ENCODE data around the gene MAGEB2.
"Not testable (repeated sequence)": the region's sequence is repeated elsewhere in the genome, so short reads cannot be mapped to it uniquely, and the experiment has no call there.

Gene MAGEB2, protein sequence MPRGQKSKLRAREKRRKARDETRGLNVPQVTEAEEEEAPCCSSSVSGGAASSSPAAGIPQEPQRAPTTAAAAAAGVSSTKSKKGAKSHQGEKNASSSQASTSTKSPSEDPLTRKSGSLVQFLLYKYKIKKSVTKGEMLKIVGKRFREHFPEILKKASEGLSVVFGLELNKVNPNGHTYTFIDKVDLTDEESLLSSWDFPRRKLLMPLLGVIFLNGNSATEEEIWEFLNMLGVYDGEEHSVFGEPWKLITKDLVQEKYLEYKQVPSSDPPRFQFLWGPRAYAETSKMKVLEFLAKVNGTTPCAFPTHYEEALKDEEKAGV
- total RNA-seq = 0 to 0.77 (median 0) reads per million in 17 experiments

DNA sequence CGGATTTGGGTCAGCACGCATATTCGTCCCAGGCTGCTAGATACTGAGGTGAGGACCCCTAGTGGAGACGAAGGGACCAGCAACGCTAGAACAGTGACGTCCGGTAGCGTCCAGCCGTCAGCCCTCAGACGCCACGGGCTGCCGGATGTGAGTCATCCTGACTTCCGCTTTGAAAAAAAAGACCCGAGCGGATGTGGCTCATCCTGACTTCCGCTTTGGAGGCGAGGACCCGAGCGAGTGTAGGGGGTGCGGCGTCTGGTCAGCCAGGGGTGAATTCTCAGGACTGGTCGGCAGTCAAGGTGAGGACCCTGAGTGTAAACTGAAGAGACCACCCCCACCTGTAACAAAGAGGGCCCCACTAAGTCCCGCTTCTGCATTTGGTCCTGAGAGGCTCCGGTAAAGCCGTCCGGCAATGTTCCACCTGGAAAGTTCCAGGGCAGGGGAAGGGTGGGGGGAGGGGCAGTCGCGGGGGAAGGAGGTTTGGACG is at the start of gene MAGEB2:
Gene MAGEB2 (plus strand): TSS at position 207 of the 487 bp plus-strand sequence. CDS start 3,018 bp downstream, outside the sequence.
- DNase-seq = no peak

DNA sequence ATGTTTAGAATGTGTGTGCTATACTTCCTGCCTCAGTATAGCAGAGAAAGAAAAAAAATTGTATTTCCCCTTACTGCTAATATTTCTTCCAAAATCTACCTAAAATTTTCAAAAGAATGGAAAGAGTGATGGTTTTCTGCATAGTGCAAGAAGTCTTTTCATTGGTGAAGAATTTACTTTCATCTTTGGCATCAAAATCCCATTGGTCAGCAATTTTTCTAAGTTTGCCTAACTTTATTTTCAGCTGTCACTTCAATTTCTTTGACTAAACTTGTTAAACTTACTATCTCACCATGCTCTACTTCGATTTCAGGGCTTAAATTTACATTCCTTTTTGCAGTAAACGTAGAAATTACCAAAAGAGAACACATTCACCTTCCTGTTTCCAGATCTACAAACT is 44.5 kb upstream of the MAGEB2 start:
- no peak for DNase-seq

DNA sequence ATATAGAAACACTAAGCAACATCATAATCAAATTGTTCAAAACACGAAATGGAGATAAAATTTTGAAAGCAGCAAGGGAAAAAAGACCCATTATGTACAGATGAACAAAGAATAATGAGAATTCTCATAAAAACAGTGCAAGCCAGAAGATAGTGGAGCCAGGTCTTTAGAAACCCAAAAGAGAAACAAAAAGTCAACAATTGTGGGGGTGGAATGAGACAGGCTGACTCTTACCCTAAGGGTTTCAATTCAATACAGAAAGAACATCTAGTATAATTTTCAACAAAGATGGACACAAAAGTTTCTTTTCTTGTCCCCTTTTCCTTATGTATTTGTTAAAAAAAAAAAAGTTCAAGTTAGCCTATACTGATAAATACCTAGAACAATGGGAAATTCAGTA is 34.0 kb upstream of the MAGEB2 start:
- DNase-seq = no peak

DNA sequence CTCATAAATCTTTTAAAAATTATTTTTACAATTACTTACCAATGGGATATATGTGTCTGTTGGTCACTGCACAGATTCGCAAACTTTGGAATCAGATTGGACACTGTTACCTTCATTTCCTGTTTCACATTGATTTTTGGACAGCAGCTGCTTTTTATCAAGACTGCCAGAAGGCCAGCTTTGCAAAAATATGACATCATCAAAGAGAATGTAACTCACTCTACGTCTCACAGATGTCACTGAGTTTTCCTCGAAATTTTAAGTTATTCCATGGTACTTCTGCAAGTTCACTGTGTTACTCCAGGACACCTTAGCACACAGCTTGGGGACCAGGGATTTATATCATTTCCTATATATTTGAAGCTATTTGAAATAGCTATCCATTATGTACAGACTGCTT is 31.8 kb upstream of the MAGEB2 start:
- DNase-seq = no peak

DNA sequence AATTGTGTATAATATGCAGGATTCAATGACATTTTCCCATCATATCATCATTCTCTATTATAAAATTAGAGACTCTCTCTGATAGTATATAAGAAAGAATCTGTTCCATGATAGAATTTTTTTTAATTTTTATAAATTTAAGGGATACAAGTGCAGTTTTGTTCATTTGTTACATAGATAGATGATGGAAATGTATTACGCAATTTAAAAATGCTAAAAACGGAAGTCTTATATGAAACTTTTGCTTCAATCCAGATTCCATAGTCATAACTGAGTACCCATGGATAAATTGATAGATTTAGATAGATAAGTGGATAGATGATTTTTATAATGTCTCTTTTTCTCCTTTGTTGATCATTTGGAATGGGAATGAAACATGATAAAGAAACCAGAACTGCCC is 24.9 kb upstream of the MAGEB2 start:
- no peak for DNase-seq

DNA sequence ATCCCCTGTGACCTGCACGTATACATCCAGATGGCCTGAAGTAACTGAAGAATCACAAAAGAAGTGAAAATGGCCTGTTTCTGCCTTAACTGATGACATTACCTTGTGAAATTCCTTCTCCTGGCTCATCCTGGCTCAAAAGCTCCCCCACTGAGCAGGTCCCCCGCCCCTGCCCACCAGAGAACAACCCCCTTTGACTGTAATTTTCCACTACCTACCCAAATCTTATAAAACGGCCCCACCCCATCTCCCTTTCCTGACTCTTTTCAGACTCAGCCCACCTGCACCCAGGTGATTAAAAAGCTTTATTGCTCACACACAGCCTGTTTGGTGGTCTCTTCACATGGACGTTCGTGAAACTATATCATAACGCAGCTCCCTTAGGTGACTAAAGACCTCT is 21.5 kb upstream of the MAGEB2 start:
- not testable (repeated sequence) for DNase-seq

DNA sequence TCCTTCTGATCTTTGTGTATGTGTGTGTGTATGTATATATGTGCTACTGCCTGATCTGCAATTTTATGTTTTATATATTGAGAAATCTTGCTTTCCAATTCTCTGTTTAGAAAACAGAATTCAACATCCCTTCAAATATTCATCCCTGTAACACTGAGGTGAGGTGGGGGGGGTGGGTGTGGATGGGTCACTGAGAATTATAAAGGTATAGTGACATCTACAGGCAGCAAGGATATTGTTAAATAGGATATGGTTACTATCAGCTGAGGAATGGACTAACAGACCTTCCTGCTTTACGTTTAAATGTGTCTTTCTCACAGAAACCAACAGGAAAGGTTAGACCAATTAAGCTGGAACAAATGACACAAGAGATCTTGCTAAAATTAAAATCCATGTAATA is 19.0 kb upstream of the MAGEB2 start:
- no peak for DNase-seq

DNA sequence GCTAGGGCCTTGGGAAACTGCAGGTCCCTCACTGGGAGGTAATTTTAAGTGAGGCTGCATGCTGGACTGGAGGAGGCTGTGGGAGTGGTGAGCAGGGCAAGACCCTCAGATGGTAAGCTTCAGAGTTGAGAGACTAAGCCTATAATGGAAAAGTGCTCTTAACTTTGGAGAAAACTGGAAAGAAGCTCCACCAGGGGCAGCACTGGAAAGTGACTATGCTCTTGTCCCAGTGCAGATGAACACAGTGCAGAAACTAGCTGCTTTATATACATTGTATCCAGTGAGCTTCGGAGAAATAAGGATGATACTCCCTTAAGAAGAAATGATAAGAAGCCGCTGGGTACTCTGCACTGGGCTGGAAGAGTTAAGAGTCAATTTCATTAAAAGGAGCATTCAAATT is 3.2 kb upstream of the MAGEB2 start:
- DNase-seq = no peak

DNA sequence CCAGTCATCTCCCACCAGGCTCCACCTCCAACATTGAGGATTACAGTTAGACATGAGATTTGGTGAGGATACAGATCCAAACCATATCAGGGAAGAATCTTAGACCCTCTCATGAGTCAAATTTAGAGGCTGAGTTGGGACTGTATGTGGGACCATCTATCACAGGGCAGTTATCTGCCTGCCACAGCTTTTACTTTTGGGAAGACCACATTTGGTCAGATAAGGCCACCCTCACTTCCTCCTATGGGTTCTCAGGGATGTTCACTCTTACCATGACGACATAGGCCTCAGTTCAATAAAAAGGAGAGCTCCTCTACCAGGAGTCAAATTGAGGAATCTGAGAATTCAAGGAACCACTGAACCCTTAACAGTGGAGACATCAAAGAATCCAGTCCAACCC is 2.1 kb downstream of the MAGEB2 start:
- DNase-seq = no peak

DNA sequence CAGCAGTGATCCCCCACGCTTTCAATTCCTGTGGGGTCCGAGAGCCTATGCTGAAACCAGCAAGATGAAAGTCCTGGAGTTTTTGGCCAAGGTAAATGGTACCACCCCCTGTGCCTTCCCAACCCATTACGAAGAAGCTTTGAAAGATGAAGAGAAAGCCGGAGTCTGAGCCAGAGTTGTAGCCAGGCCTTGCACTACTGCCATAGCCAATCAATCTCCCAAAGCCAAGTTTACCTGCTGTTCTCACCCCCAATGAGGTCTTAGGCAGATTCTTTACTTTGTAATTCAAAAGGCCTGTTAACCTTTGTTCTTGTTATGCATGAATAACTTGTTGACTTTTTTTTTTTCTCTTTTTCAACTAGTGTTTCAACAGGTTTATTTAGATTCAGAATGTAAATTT is 4.0 kb downstream of the MAGEB2 start:
- no peak for DNase-seq

DNA sequence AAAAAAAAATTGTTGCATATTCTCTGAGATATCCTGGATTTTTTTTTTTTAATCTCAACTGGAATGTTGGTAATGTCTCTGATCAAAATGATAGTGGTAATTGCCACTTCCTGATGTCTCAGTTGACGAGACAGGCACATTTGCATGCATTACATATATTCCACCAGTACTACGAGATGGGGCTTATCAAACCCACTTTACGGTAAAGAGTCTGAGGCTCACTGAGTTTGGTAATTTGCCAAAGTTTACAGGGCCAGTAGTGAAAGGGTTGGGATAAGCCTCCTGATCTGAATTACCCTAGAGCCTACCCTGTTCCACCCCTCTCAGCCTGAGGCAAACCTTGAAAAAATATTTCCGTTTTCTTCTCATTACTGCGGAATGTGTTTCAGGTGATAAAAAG is 5.3 kb downstream of the MAGEB2 start:
- no peak for DNase-seq

DNA sequence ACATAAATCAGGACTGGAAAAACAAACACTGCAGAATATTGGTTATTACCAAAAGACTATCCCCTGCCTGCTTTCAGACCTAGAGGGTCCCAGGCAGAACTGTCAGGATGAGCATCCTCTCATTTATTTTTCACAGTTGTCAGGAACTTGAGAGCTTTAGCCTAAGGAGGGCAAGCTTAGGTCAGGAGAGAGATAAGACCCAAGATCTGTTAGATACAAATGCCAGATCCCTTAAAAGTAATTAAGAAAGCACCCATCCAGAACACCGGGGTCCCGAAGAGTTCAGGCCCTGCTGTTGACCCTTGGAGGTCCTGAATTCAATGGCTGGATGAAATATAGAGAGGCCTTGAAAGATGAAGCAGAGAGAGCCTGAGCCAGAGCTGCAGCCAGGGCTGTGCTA is 9.2 kb downstream of the MAGEB2 start:
- no peak for DNase-seq

DNA sequence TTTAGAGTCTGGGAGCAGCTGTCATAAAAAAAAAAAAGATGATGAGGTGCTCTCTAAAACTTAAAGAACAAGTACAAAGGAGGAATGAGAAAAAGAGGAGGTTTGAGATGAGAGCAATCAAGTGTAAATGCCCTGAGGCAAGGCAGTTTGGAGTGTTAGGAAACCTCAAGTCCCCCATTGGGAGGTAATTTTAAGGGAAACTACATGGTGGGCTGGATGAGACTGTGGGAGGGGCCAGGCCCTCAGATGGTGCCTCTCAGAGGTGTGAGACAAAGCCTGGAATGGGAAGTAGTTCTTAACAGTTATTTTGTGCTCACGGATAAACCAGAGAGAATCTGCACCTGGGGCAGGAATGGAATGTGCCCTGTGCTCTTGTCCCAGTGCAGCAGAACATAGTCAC is 13.2 kb downstream of the MAGEB2 start:
- DNase-seq = no peak

DNA sequence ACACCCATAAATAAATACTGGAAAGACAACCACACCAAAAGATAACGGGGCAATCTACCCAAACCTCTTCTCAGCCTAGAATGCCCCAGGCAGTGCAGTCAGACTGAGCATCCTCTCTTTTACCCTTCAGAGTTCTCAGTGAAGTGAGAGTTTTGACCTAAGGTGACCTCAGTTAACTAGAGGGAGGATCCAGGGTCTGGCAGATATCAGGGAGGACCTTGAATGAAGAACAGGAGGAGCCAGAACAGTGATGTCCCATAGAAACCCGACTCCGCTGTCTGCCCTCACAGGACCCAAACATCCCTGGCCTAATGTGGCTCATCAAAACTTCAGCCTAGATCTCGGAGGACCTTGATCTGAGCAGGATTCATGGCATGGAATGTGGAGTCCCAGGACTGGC is 15.0 kb downstream of the MAGEB2 start, which contains the start of gene MAGEB3:
Gene MAGEB3 (plus strand): TSS at position 263 of the 400 bp plus-strand sequence. CDS start 5,268 bp downstream, outside the sequence.
- DNase-seq = no peak

DNA sequence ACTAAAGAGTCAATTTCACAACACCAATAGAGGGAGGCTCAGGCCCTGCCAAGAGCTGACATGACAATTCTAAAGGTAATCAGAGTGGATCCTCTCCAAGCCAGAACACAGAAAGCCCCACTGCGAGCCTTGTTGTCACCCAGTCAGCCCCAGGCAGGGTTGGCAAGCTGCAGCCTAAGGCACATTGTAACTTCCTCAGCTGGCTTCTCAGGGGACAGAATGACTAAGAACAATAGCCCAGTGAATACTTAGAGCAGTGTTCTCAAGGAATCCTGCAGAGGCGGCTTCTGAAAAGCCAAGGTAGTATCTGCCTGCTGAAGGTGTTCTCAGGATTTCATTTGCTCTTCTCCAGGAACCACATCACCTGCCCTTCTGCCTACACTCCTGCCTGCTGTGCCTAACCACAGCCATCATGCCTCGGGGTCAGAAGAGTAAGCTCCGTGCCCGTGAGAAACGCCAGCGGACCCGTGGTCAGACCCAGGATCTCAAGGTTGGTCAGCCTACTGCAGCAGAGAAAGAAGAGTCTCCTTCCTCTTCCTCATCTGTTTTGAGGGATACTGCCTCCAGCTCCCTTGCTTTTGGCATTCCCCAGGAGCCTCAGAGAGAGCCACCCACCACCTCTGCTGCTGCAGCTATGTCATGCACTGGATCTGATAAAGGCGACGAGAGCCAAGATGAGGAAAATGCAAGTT is 26.5 kb downstream of the MAGEB2 start, which contains the start of gene MAGEB4:
Gene MAGEB4 (plus strand): TSS at position 277 of the 692 bp plus-strand sequence. CDS start 136 bp downstream, at position 413.
- no peak for DNase-seq

DNA sequence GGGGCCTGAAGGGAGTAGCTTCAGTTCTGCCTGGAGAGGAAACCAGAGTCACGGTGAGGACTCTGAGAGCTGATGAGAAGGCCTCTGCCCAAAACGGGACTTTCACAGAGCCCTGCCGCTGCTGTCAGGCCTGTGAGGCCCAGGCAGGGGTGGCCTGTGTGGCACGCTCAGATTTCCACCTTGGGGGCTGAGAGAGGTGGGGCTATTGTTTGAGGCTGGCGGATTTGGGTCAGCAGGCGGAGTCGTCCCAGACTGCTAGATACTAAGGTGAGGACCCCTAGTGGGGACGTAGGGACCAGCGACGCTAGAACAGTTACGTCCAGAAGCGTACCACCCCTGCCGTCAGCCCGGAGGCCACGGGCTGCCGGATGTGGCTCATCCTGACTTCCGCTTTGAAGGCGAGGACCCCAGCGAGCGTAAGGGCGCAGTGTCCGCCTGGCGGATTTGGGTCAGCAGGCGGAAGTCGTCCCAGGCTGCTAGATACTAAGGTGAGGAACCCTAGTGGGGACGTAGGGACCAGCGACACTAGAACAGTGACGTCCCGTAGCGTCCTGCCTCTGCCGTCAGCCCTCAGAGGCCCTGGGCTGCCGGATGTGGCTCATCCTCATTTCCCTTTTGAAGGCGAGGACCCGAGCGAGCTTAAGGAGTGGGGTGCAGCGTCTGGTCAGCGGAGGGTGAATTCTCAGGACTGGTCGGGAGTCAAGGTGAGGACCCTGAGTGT is 31.6 kb downstream of the MAGEB2 start, which contains the start of gene MAGEB1:
Gene MAGEB1 (plus strand): TSS at position 378 of the 721 bp plus-strand sequence. CDS start 3,348 bp downstream, outside the sequence.
- no peak for DNase-seq

DNA sequence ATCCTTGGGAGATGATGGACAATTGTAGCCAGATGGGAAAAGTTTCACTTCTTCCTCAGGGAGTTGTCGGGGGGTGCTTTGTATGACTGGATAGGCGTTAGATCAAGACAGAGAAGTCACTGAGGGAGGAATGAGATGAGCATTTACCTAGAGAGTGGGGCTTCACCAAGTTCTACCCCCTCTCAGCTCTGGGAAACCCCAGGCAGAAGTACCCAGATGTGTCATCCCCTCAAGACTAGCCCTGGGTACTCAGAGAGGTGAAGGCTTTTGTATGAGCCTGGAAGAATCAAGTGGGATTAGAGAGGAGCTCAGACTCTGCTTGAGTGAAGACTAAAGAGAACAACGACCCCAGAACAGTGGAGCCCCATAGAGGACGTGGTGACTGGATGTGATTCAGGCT is 33.5 kb downstream of the MAGEB2 start:
- no peak for DNase-seq

DNA sequence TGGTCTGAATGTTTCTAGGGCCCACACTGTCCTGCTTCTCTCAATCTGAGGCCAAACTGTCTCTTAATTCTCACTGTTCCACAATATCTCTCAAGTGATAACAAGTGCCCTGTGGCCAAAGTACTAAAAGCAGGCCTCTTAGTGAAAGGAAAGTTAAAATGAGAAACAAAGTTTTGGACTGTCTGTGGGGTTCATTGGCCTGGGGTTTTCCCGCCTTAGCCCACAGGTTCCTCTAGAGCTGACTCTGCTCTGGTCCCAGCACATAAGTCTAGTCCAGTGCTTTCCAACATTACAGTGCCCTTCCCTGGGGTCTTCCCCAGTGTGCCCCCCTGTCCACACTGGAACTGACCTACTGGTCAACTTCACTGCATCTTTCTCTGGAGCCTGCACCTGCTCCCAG is 37.9 kb downstream of the MAGEB2 start:
- no peak for DNase-seq

DNA sequence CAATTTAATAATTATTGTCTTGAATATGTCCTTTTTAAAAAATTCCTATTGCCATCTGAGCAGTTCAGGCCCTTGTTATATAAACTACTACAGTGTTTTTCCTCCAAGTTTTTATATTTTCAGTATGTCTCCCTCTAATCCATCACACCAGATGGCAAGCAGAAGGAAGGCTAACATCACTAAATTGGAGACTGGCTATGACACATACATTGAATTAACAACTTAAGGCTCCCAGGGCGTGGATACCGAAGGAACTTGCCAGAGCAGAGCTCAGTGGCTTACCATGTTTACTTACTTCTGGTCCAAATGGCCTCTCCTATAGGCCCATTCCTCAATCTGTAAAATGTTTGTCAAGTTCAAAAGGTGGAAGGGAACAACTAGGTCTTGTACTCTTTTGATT is 44.6 kb downstream of the MAGEB2 start:
- DNase-seq = no peak

DNA sequence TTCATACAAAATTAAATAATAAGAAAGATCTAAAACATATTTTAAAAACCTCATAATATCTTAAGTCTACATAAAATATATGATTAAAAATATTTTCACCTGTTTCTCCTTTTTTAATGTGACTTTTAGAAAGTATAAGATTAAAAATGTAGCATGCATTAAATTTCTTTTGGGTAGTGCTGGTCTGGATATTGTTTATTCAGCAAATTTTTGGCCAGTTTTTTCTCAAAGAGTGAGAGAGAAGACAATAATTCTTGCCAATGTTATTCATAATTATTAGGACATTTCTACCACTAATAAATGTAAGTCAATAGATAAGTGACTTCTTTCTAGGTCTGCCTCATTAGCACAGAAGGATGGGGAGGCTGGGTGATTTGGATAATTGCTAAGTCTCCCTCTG is 45.6 kb downstream of the MAGEB2 start:
- DNase-seq = no peak

DNA sequence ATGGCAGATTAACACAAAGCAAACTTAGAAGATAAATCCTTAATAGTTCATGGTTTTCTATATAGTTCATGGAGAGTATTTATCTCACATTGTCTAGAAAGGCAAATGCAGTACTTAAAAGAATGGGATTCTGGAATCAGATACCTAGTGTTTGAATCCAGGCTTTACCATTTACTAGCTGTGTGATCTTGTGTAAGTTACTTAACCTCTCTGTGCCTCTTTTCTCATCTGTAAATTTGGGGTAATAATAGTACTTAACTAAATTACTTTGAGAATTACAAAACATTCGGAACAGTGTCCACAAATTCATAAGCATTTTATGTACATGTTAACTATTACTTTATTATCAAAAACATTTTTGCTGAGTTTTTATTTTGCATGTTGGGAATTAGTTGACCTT is 47.4 kb downstream of the MAGEB2 start:
- no peak for DNase-seq
